HepG2 (cell line): ENCODE data around the gene WDR19. TPM values are rescaled to one million over a fixed set of nuclear protein-coding genes. Genes with fewer than 3 reads are reported as not detected.
A peak's percentile ranks its signal among the peaks of the same experiment; 100 is the strongest.

ENCODE experiments used
- ADNP ChIP-seq: sonication (generic); formaldehyde crosslinking; IDR thresholded peaks from 2 replicates; pipeline ENCODE4 v1.4.0; 2020; ENCODE audit warnings: missing genetic modification reagents
- ATF3 ChIP-seq: sonication (generic); formaldehyde crosslinking; IDR thresholded peaks from 2 replicates; pipeline ENCODE4 v1.4.0; 2020; ENCODE audit warnings: missing genetic modification reagents
- BORCS8-MEF2B ChIP-seq: sonication (generic); formaldehyde crosslinking; IDR thresholded peaks from 2 replicates; pipeline ENCODE4 v1.8.0; 2022; ENCODE audit warnings: mild to moderate bottlenecking, missing genetic modification reagents
- CERS6 ChIP-seq: sonication (generic); formaldehyde crosslinking; IDR thresholded peaks from 2 replicates; pipeline ENCODE4 v1.5.0; 2020; ENCODE audit warnings: missing genetic modification reagents
- E2F2 ChIP-seq: sonication (generic); formaldehyde crosslinking; IDR thresholded peaks from 2 replicates; pipeline ENCODE4 v1.4.0; 2020; ENCODE audit warnings: missing genetic modification reagents, borderline replicate concordance
- ELF1 ChIP-seq: sonication (generic); formaldehyde crosslinking; IDR thresholded peaks from 2 replicates; pipeline ENCODE4 v1.4.0; 2020; ENCODE audit warnings: missing genetic modification reagents
- MEF2D ChIP-seq: sonication (generic); formaldehyde crosslinking; IDR thresholded peaks from 2 replicates; pipeline ENCODE4 v1.5.1; 2020; ENCODE audit warnings: mild to moderate bottlenecking, missing genetic modification reagents
- MIER3 ChIP-seq: IDR thresholded peaks from 2 replicates; pipeline ENCODE4 v1.6.1; 2016; ENCODE audit warnings: missing compliant biosample characterization, borderline replicate concordance
- NFYB ChIP-seq: sonication (generic); formaldehyde crosslinking; IDR thresholded peaks from 2 replicates; pipeline ENCODE4 v1.4.0; 2020; ENCODE audit warnings: missing genetic modification reagents
- NR2F2 ChIP-seq: IDR thresholded peaks from 2 replicates; pipeline ENCODE4 v1.6.1; 2012; ENCODE audit warnings: low read depth, inconsistent platforms, borderline replicate concordance
- POGZ ChIP-seq: sonication (generic); formaldehyde crosslinking; IDR thresholded peaks from 2 replicates; pipeline ENCODE4 v1.4.0; 2020; ENCODE audit warnings: mild to moderate bottlenecking, missing genetic modification reagents
- SALL2 ChIP-seq: sonication (generic); formaldehyde crosslinking; IDR thresholded peaks from 2 replicates; pipeline ENCODE4 v1.8.1; 2023; ENCODE audit warnings: mild to moderate bottlenecking, missing genetic modification reagents, inconsistent platforms
- SNRNP70 ChIP-seq: fragments of 200-400 bp; formaldehyde crosslinking; IDR thresholded peaks from 2 replicates; pipeline ENCODE4 v1.6.1; 2017; ENCODE audit warnings: mild to moderate bottlenecking, low read depth, low read length, moderate library complexity
- ZC3H4 ChIP-seq: sonication (generic); formaldehyde crosslinking; IDR thresholded peaks from 2 replicates; pipeline ENCODE4 v1.4.0; 2020; ENCODE audit warnings: missing genetic modification reagents, borderline replicate concordance
- ZFP37 ChIP-seq: sonication (generic); formaldehyde crosslinking; IDR thresholded peaks from 2 replicates; pipeline ENCODE4 v1.4.0; 2020; ENCODE audit warnings: missing genetic modification reagents, borderline replicate concordance
- ZMYM4 ChIP-seq: sonication (generic); formaldehyde crosslinking; IDR thresholded peaks from 2 replicates; pipeline ENCODE4 v1.8.1; 2023; ENCODE audit warnings: mild to moderate bottlenecking, missing genetic modification reagents
- ZNF335 ChIP-seq: sonication (generic); formaldehyde crosslinking; IDR thresholded peaks from 2 replicates; pipeline ENCODE4 v1.4.0; 2020; ENCODE audit warnings: missing genetic modification reagents
- ZNF567 ChIP-seq: sonication (generic); formaldehyde crosslinking; IDR thresholded peaks from 2 replicates; pipeline ENCODE4 v1.8.1; 2023; ENCODE audit warnings: mild to moderate bottlenecking, missing genetic modification reagents, borderline replicate concordance
- ZNF639 ChIP-seq: conservative IDR thresholded peaks from 2 replicates; pipeline ENCODE4 v1.6.1; 2018; ENCODE audit warnings: missing genetic modification reagents
- polyA plus RNA-seq, 8 experiments: library from polyadenylated mRNA; depleted of rRNA in 3 of 8; stranded (reverse) in 7 of 8; unstranded in 1 of 8; fragments of >200 nt; fragmentation: Illumina TruSeq in 4 of 8; extraction: Trizol in 4 of 8; gene quantifications; 2 replicates each; pipeline versions ENCODE4 v1.2.1 to v1.2.3, GENCODE V29; 2011 to 2016; ENCODE audit warnings: low read depth in 4 of 8, missing spikeins in 1 of 8, mixed read lengths in 1 of 8; ENCODE audit not compliant: insufficient read depth in 1 of 8
- total RNA-seq, 5 experiments: library from RNA; depleted of rRNA; stranded (reverse); fragments of >200 nt; fragmentation: Illumina TruSeq; extraction: Trizol; gene quantifications; 2 replicates each; pipeline ENCODE4 v1.2.3, GENCODE V29; 2016; ENCODE audit warnings: low read depth in 1 of 5
- TF ChIP-seq, protein P1 (sequence below): sonication (generic); formaldehyde crosslinking; IDR thresholded peaks from 2 replicates; pipeline ENCODE4 v1.8.0; 2022; ENCODE audit warnings: missing genetic modification reagents, low read depth, mild to moderate bottlenecking, borderline replicate concordance
- TF ChIP-seq, protein P2 (sequence below): sonication (generic); formaldehyde crosslinking; IDR thresholded peaks from 2 replicates; pipeline ENCODE4 v1.8.0; 2022; ENCODE audit warnings: missing genetic modification reagents, mild to moderate bottlenecking, inconsistent platforms, borderline replicate concordance
- TF ChIP-seq, protein P3 (sequence below): sonication (generic); formaldehyde crosslinking; IDR thresholded peaks from 2 replicates; pipeline ENCODE4 v1.4.0; 2020; ENCODE audit warnings: missing genetic modification reagents

Gene WDR19
- total and polyA plus RNA-seq, 2 of the 13 experiments (the other 11 are each of a cell fraction or from before 2014, with no cell fraction given), result 22.9 to 34.1 TPM

GRCh38 chr4:39181905-39182638 lies at the start of gene WDR19 (continued):
- peak; percentile 96 for TF ChIP-seq ZMYM4 (CRISPR knock-in tag)
- no peak for TF ChIP-seq ATF3 (CRISPR knock-in tag)
- TF ChIP-seq ELF1 (CRISPR knock-in tag), result peak; percentile 90
- TF ChIP-seq NR2F2, result no peak
- no peak; the same call in 1 of the 2 replicates for TF ChIP-seq MIER3
- TF ChIP-seq MEF2D (CRISPR knock-in tag), result peak; percentile 68; the same call in 1 of the 2 replicates
- TF ChIP-seq ZFP37 (CRISPR knock-in tag), result no peak
- TF ChIP-seq, protein P1, sequence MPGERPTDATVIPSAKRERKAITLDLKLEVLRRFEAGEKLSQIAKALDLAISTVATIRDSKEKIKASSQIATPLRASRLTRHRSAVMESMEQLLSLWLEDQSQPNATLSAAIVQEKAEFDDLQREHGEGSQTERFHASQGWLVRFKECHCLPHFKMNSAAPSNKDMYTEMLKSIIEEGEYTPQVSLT (CRISPR knock-in tag), result no peak
- TF ChIP-seq NFYB, result peak; percentile 79
- no peak for TF ChIP-seq ZC3H4 (CRISPR knock-in tag)
- no peak for TF ChIP-seq SNRNP70
- TF ChIP-seq ZNF639 (CRISPR knock-in tag), result no peak
- TF ChIP-seq ZNF335 (CRISPR knock-in tag), result no peak
- no peak for TF ChIP-seq BORCS8-MEF2B (CRISPR knock-in tag)
- TF ChIP-seq ADNP (CRISPR knock-in tag), result no peak
- TF ChIP-seq, protein P2, sequence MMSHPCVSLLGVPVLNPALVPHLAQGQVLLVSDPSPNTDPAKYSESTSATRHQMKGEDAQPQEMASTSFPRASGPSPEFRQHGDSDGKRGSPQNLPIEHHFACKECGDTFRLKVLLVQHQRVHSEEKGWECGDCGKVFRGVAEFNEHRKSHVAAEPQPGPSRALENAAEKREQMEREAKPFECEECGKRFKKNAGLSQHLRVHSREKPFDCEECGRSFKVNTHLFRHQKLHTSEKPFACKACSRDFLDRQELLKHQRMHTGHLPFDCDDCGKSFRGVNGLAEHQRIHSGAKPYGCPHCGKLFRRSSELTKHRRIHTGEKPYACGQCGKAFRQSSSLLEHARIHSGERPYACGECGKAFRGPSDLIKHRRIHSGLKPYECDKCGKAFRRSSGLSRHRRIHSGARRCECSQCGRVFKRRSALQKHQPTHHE, result 0 out of 2 replicates have a peak, but pooled peaks have one; percentile 31
- TF ChIP-seq E2F2 (CRISPR knock-in tag), result no peak
- no peak for TF ChIP-seq SALL2 (CRISPR knock-in tag)
- TF ChIP-seq ZNF567, result no peak
- TF ChIP-seq, protein P3, sequence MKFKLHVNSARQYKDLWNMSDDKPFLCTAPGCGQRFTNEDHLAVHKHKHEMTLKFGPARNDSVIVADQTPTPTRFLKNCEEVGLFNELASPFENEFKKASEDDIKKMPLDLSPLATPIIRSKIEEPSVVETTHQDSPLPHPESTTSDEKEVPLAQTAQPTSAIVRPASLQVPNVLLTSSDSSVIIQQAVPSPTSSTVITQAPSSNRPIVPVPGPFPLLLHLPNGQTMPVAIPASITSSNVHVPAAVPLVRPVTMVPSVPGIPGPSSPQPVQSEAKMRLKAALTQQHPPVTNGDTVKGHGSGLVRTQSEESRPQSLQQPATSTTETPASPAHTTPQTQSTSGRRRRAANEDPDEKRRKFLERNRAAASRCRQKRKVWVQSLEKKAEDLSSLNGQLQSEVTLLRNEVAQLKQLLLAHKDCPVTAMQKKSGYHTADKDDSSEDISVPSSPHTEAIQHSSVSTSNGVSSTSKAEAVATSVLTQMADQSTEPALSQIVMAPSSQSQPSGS (CRISPR knock-in tag), result peak; percentile 56; the same call in 1 of the 2 replicates
- TF ChIP-seq POGZ (CRISPR knock-in tag), result peak; percentile 90
- no peak for TF ChIP-seq CERS6
